OCI-LY7 (cell line): Measurements from ENCODE around the gene SIGLEC6. TPM values are rescaled to one million over a fixed set of nuclear protein-coding genes. Genes with fewer than 3 reads are reported as not detected.

Experiments used
- BruUV-seq: library from RNA; stranded (reverse); fragments of 400-500 nt; replicated peaks from 2 replicates; lab custom pipeline; 2021; lab: Mats Ljungman, UMichigan
- CTCF ChIA-PET: fragments of 300-600 bp; sonication (Branson Sonifier 250); formaldehyde crosslinking; loops from one replicate; lab custom pipeline; 2022; ENCODE audit warnings: antibody characterized with exemption; ENCODE audit not compliant: unreplicated experiment; lab: Charles Lee
- POLR2A ChIA-PET: fragments of 300-600 bp; sonication (Branson Sonifier 250); formaldehyde crosslinking; loops from one replicate; lab custom pipeline; 2022; ENCODE audit warnings: antibody characterized with exemption; lab: Charles Lee
- DNase-seq: peaks from one replicate; pipeline ENCODE4 v3.0.0-alpha.2; 2015; ENCODE audit warnings: low spot score
- H2AFZ ChIP-seq: fragments of 200-600 bp; sonication (generic), shearing (Covaris generic); 2 replicates; pipeline ENCODE4 v1.6.1; 2014; ENCODE audit warnings: mild to moderate bottlenecking, antibody characterized with exemption, low read length, moderate library complexity
- H3K27ac ChIP-seq: fragments of 200-600 bp; sonication (generic); 2 replicates; pipeline ENCODE4 v1.5.1; 2014; ENCODE audit warnings: mixed run types, low read depth, mild to moderate bottlenecking, moderate library complexity, low read length, inconsistent platforms; ENCODE audit not compliant: poor library complexity, severe bottlenecking
- H3K36me3 ChIP-seq: fragments of 200-600 bp; sonication (generic); 2 replicates; pipeline ENCODE4 v1.6.1; 2014; ENCODE audit warnings: mild to moderate bottlenecking, antibody characterized with exemption, low read length, moderate library complexity, mixed read lengths; ENCODE audit not compliant: insufficient read depth
- H3K4me1 ChIP-seq: fragments of 200-600 bp; sonication (generic); 2 replicates; pipeline ENCODE4 v1.5.1; 2014; ENCODE audit warnings: mild to moderate bottlenecking, low read length; ENCODE audit not compliant: insufficient read depth, poor library complexity, severe bottlenecking
- H3K4me2 ChIP-seq: fragments of 200-600 bp; sonication (generic); 2 replicates; pipeline ENCODE4 v1.6.1; 2014; ENCODE audit warnings: mild to moderate bottlenecking, low read length
- H3K4me3 ChIP-seq: fragments of 200-600 bp; sonication (generic); 2 replicates; pipeline ENCODE4 v1.5.1; 2014; ENCODE audit warnings: mild to moderate bottlenecking, low read depth, low read length; ENCODE audit not compliant: poor library complexity, severe bottlenecking
- H3K79me2 ChIP-seq: fragments of 200-600 bp; sonication (generic); 2 replicates; pipeline ENCODE4 v1.6.1; 2016; ENCODE audit warnings: low read depth, mild to moderate bottlenecking, low read length, moderate library complexity, mixed read lengths; ENCODE audit not compliant: insufficient read depth
- H3K9me2 ChIP-seq: fragments of 200-600 bp; sonication (generic); 2 replicates; pipeline ENCODE4 v1.6.1; 2016; ENCODE audit warnings: mild to moderate bottlenecking, low read length, mixed read lengths; ENCODE audit not compliant: insufficient read depth
- H3K9me3 ChIP-seq: fragments of 200-600 bp; sonication (generic); 2 replicates; pipeline ENCODE4 v1.6.1; 2014; ENCODE audit warnings: mild to moderate bottlenecking, mixed run types, low read length, mixed read lengths
- H4K20me1 ChIP-seq: fragments of 200-600 bp; sonication (generic); 2 replicates; pipeline ENCODE4 v1.6.1; 2014; ENCODE audit warnings: mild to moderate bottlenecking, antibody characterized with exemption, low read length, moderate library complexity, mixed read lengths; ENCODE audit not compliant: insufficient read depth
- CTCF ChIP-seq: fragments of 200-600 bp; sonication (generic); conservative IDR thresholded peaks from 2 replicates; pipeline ENCODE4 v1.5.1; 2014; ENCODE audit warnings: mild to moderate bottlenecking, antibody characterized with exemption, low read length, moderate library complexity, mixed read lengths
- EZH2phosphoT487 ChIP-seq: fragments of 200-600 bp; sonication (generic); IDR thresholded peaks from 2 replicates; pipeline ENCODE4 v1.6.1; 2018; ENCODE audit warnings: low read depth, borderline replicate concordance, mild to moderate bottlenecking, mixed run types, antibody characterized with exemption, low read length, moderate library complexity, mixed read lengths
- intact Hi-C: fragments of 100-400 bp; cut with micrococcal nuclease; formaldehyde crosslinking; loops from one replicate; pipeline ENCODE4 v1.10.0; 2022; ENCODE audit not compliant: unreplicated experiment
- total RNA-seq, 2 experiments: library from RNA; depleted of rRNA in 1 of 2; stranded (reverse); fragments of >200 nt in 1 of 2; shearing (Covaris generic) in 1 of 2; gene quantifications; 2 replicates each; pipeline ENCODE4 v1.2.3, GENCODE V29; 2014 to 2022

Gene SIGLEC6
- total RNA-seq, 2 experiments from 2014 or later: not detected

- H3K4me2 ChIP-seq: no peak within 1 kb of the TSS
- no TSS peak for BruUV-seq
- H3K27ac ChIP-seq: no peak within 1 kb of the TSS
- H4K20me1 ChIP-seq: no peaks in the 10 kb centered on the region
- CTCF ChIA-PET: no interaction called here
- no peaks in the 10 kb centered on the region for H3K4me1 ChIP-seq
- no peak within 1 kb of the TSS for H2AFZ ChIP-seq
- TF ChIP-seq EZH2phosphoT487 (no peak), CTCF (no peak)
- H3K9me2 ChIP-seq: no peaks in the 10 kb centered on the region
- H3K9me3 ChIP-seq: no peaks in the 10 kb centered on the region
- H3K79me2 ChIP-seq: no peaks in the 10 kb centered on the region
- H3K36me3 ChIP-seq: no peaks in the 10 kb centered on the region
- H3K4me3 ChIP-seq: no peak within 1 kb of the TSS
- intact Hi-C loops: no loop called here
- no peak for DNase-seq
- POLR2A ChIA-PET: no interaction called here
Measured at GRCh38 chr19:51478381-51479234, 52.9 kb downstream of the SIGLEC6 start, which contains the start of gene CEACAM18. Gene CEACAM18, plus strand, starts transcription at chr19:51478539.

GRCh38 chr19:51477344-51477743, 54.1 kb downstream of the SIGLEC6 start:
- no peak for TF ChIP-seq EZH2phosphoT487
- no peak for TF ChIP-seq CTCF
- CTCF ChIA-PET: no interaction called here
- H3K4me1 ChIP-seq: no peaks in the 10 kb centered on the region
- no peak overlapping the region for H2AFZ ChIP-seq
- H3K27ac ChIP-seq: no peak overlapping the region
- no peaks in the 10 kb centered on the region for H3K9me2 ChIP-seq
- no peaks in the 10 kb centered on the region for H4K20me1 ChIP-seq
- H3K4me2 ChIP-seq: no peak overlapping the region
- H3K9me3 ChIP-seq: no peaks in the 10 kb centered on the region
- no peak overlapping the region for H3K4me3 ChIP-seq
- no TSS peak for BruUV-seq
- POLR2A ChIA-PET: interaction anchor here (0.7 kb wide), 1 partner anchor 66 kb away, joined by 5 read pairs; no protein-coding TSS in a partner anchor
- no peaks in the 10 kb centered on the region for H3K36me3 ChIP-seq
- H3K79me2 ChIP-seq: no peaks in the 10 kb centered on the region
- intact Hi-C loops: no loop called here
- no peak for DNase-seq

GRCh38 chr19:51476164-51476563, 55.3 kb downstream of the SIGLEC6 start:
- DNase-seq: no peak
- no peaks in the 10 kb centered on the region for H3K4me1 ChIP-seq
- H3K79me2 ChIP-seq: no peaks in the 10 kb centered on the region
- no peaks in the 10 kb centered on the region for H4K20me1 ChIP-seq
- ChIA-PET CTCF (no interaction called here), POLR2A (no interaction called here)
- intact Hi-C loops: no loop called here
- no peak overlapping the region for H3K4me3 ChIP-seq
- TF ChIP-seq CTCF (no peak), EZH2phosphoT487 (no peak)
- H3K27ac ChIP-seq: no peak overlapping the region
- no peak overlapping the region for H2AFZ ChIP-seq
- H3K9me3 ChIP-seq: no peaks in the 10 kb centered on the region
- BruUV-seq: no TSS peak
- H3K9me2 ChIP-seq: no peaks in the 10 kb centered on the region
- H3K4me2 ChIP-seq: no peak overlapping the region
- H3K36me3 ChIP-seq: no peaks in the 10 kb centered on the region
